Muscle of leg (tissue), 11 donors: Measurements from ENCODE around the gene RAB4A. TPM values are rescaled to one million over a fixed set of nuclear protein-coding genes. Genes with fewer than 3 reads are reported as not detected.

Experiments used
- DNase-seq: peaks from one replicate; pipeline ENCODE4 v3.0.0; 2013
- H3K27ac ChIP-seq: one replicate; pipeline ENCODE4 v1.5.1; 2013; ENCODE audit warnings: mild to moderate bottlenecking, low read length, control low read depth
- H3K27me3 ChIP-seq: one replicate; pipeline ENCODE4 v1.6.1; 2013; ENCODE audit warnings: low read length; ENCODE audit not compliant: control insufficient read depth, insufficient read depth
- H3K36me3 ChIP-seq: one replicate; pipeline ENCODE4 v1.6.1; 2013; ENCODE audit warnings: low read length; ENCODE audit not compliant: control insufficient read depth, insufficient read depth
- H3K4me1 ChIP-seq: one replicate; pipeline ENCODE4 v1.6.1; 2013; ENCODE audit warnings: low read length; ENCODE audit not compliant: control insufficient read depth, insufficient read depth
- H3K4me3 ChIP-seq: one replicate; pipeline ENCODE4 v1.5.1; 2013; ENCODE audit warnings: low read length, control low read depth
- H3K9me3 ChIP-seq: replicated peaks from 2 replicates; pipeline ENCODE4 v1.6.1; 2013; ENCODE audit warnings: low read depth, low read length; ENCODE audit not compliant: control insufficient read depth
- WGBS: methylation state at CpG from one replicate; pipeline ENCODE4 v1.1.5; 2013; ENCODE audit warnings: missing lambda C conversion rate; ENCODE audit not compliant: insufficient coverage; 5-methylcytosine and 5-hydroxymethylcytosine counted together
- polyA plus RNA-seq, 8 donors: library from polyadenylated mRNA; unstranded; fragments of 120-200 nt; gene quantifications; one replicate each; pipeline versions ENCODE4 v1.2.1 to v1.2.3, GENCODE V29; 2013; ENCODE audit warnings: inconsistent platforms in 1 of 8, low replicate concordance in 1 of 8; ENCODE audit not compliant: insufficient read length in 8 of 8, insufficient read depth in 1 of 8
- total RNA-seq: library from RNA; stranded (reverse); fragments of 120-200 nt; gene quantifications from one replicate; pipeline ENCODE4 v1.2.4, GENCODE V29; 2013

Gene RAB4A
- total and polyA plus RNA-seq, 9 donors: 39.0 to 57.8 (median 50.9) TPM

- Histone ChIP-seq H3K36me3 (no peaks in the 10 kb centered on the region), H3K27ac (no peak overlapping the region), H3K9me3 (no peaks in the 10 kb centered on the region), H3K27me3 (no peaks in the 10 kb centered on the region), H3K4me3 (no peak overlapping the region), H3K4me1 (peaks cover 2% of the 10 kb centered on the region)
- DNase-seq: peak; percentile 39
- 16% methylated on average over 6 of the region's 13 CpGs for WGBS
Observed at GRCh38 chr1:229253151-229253974, 17.5 kb upstream of the RAB4A start.

GRCh38 chr1:229254910-229255541, 15.9 kb upstream of the RAB4A start:
- Histone ChIP-seq H3K4me1 (peaks cover 3% of the 10 kb centered on the region), H3K9me3 (no peaks in the 10 kb centered on the region), H3K27me3 (no peaks in the 10 kb centered on the region), H3K27ac (no peak overlapping the region), H3K36me3 (no peaks in the 10 kb centered on the region), H3K4me3 (no peak overlapping the region)
- WGBS: 70% methylated on average over 1 of the region's 1 CpG
- peak; percentile 50 for DNase-seq

- peaks cover 3% of the 10 kb centered on the region for H3K4me1 ChIP-seq
- 28% methylated on average over 2 of the region's 4 CpGs for WGBS
- no peaks in the 10 kb centered on the region for H3K27me3 ChIP-seq
- no peak overlapping the region for H3K4me3 ChIP-seq
- no peaks in the 10 kb centered on the region for H3K36me3 ChIP-seq
- DNase-seq: peak; percentile 75
- H3K9me3 ChIP-seq: no peaks in the 10 kb centered on the region
- H3K27ac ChIP-seq: no peak overlapping the region
Observed at GRCh38 chr1:229258031-229258756, 12.7 kb upstream of the RAB4A start.

GRCh38 chr1:229258757-229259060, 12.2 kb upstream of the RAB4A start:
- no CpG with 5 or more reads among the region's 5 CpGs for WGBS
- no peaks in the 10 kb centered on the region for H3K9me3 ChIP-seq
- H3K4me1 ChIP-seq: peaks cover 3% of the 10 kb centered on the region
- no peaks in the 10 kb centered on the region for H3K27me3 ChIP-seq
- DNase-seq: peak; percentile 29
- no peaks in the 10 kb centered on the region for H3K36me3 ChIP-seq
- no peak overlapping the region for H3K27ac ChIP-seq
- H3K4me3 ChIP-seq: no peak overlapping the region

GRCh38 chr1:229260297-229260696, 10.6 kb upstream of the RAB4A start:
- Histone ChIP-seq H3K4me1 (peaks cover 3% of the 10 kb centered on the region), H3K9me3 (no peaks in the 10 kb centered on the region), H3K36me3 (no peaks in the 10 kb centered on the region), H3K27me3 (no peaks in the 10 kb centered on the region), H3K4me3 (no peak overlapping the region), H3K27ac (no peak overlapping the region)
- DNase-seq: no peak
- 43% methylated on average over 3 of the region's 3 CpGs for WGBS

GRCh38 chr1:229262239-229262638, 8.7 kb upstream of the RAB4A start:
- Histone ChIP-seq H3K36me3 (no peaks in the 10 kb centered on the region), H3K4me1 (peaks cover 3% of the 10 kb centered on the region), H3K9me3 (peaks cover 3% of the 10 kb centered on the region), H3K4me3 (no peak overlapping the region), H3K27me3 (no peaks in the 10 kb centered on the region), H3K27ac (no peak overlapping the region)
- no peak for DNase-seq
- no CpG with 5 or more reads among the region's 2 CpGs for WGBS

GRCh38 chr1:229263254-229263653, 7.7 kb upstream of the RAB4A start:
- Histone ChIP-seq H3K36me3 (no peaks in the 10 kb centered on the region), H3K9me3 (peaks cover 9% of the 10 kb centered on the region), H3K4me3 (no peak overlapping the region), H3K4me1 (peaks cover 2% of the 10 kb centered on the region), H3K27me3 (no peaks in the 10 kb centered on the region), H3K27ac (no peak overlapping the region)
- DNase-seq: no peak

- H3K36me3 ChIP-seq: no peaks in the 10 kb centered on the region
- no peaks in the 10 kb centered on the region for H3K4me1 ChIP-seq
- H3K9me3 ChIP-seq: peaks cover 10% of the 10 kb centered on the region
- no peaks in the 10 kb centered on the region for H3K27me3 ChIP-seq
- no peak for DNase-seq
- no peak overlapping the region for H3K4me3 ChIP-seq
- 86% methylated on average over 7 of the region's 7 CpGs for WGBS
- H3K27ac ChIP-seq: no peak overlapping the region
Observed at GRCh38 chr1:229264068-229264467, 6.8 kb upstream of the RAB4A start.

GRCh38 chr1:229264487-229264886, 6.4 kb upstream of the RAB4A start:
- Histone ChIP-seq H3K27ac (no peak overlapping the region), H3K4me1 (no peaks in the 10 kb centered on the region), H3K27me3 (no peaks in the 10 kb centered on the region), H3K36me3 (no peaks in the 10 kb centered on the region), H3K9me3 (peaks cover 10% of the 10 kb centered on the region), H3K4me3 (no peak overlapping the region)
- no peak for DNase-seq
- WGBS: 90% methylated on average over 3 of the region's 5 CpGs

GRCh38 chr1:229266274-229266673, 4.6 kb upstream of the RAB4A start:
- H3K27me3 ChIP-seq: no peaks in the 10 kb centered on the region
- peaks cover 5% of the 10 kb centered on the region for H3K4me1 ChIP-seq
- no peak overlapping the region for H3K27ac ChIP-seq
- H3K9me3 ChIP-seq: peaks cover 10% of the 10 kb centered on the region
- DNase-seq: no peak
- no CpG with 5 or more reads among the region's 3 CpGs for WGBS
- H3K4me3 ChIP-seq: no peak overlapping the region
- H3K36me3 ChIP-seq: no peaks in the 10 kb centered on the region
